Nephron progenitor cell (in vitro differentiated cells): ENCODE data around the gene TMEM170A.
"Not testable (repeated sequence)": the region's sequence is repeated elsewhere in the genome, so short reads cannot be mapped to it uniquely, and the experiment has no call there.

Experiments used
- DNase-seq: peaks from one replicate; pipeline ENCODE4 v3.0.0; 2021
- H3K27ac Mint-ChIP-seq: 2 replicates; pipeline ENCODE4 v1.8.0; 2021; ENCODE audit warnings: mild to moderate bottlenecking, moderate library complexity, mixed read lengths
- H3K27me3 Mint-ChIP-seq: 2 replicates; pipeline ENCODE4 v1.8.0; 2021; ENCODE audit warnings: mild to moderate bottlenecking, low read depth, mixed read lengths; ENCODE audit not compliant: poor library complexity
- H3K36me3 Mint-ChIP-seq: 2 replicates; pipeline ENCODE4 v1.8.0; 2021; ENCODE audit warnings: low read depth, mixed read lengths
- H3K4me1 Mint-ChIP-seq: 2 replicates; pipeline ENCODE4 v1.8.0; 2021; ENCODE audit warnings: mixed read lengths
- H3K4me3 Mint-ChIP-seq: 2 replicates; pipeline ENCODE4 v1.8.0; 2021; ENCODE audit warnings: mild to moderate bottlenecking, moderate library complexity, mixed read lengths
- H3K9me3 Mint-ChIP-seq: 2 replicates; pipeline ENCODE4 v1.8.0; 2021; ENCODE audit warnings: mild to moderate bottlenecking, moderate library complexity, mixed read lengths
- TF ChIP-seq, protein P1 (sequence below): fragments of 200-600 bp; sonication (generic); IDR thresholded peaks from 2 replicates; pipeline ENCODE4 v1.5.0; 2021; ENCODE audit warnings: antibody characterized with exemption

Gene TMEM170A

DNA sequence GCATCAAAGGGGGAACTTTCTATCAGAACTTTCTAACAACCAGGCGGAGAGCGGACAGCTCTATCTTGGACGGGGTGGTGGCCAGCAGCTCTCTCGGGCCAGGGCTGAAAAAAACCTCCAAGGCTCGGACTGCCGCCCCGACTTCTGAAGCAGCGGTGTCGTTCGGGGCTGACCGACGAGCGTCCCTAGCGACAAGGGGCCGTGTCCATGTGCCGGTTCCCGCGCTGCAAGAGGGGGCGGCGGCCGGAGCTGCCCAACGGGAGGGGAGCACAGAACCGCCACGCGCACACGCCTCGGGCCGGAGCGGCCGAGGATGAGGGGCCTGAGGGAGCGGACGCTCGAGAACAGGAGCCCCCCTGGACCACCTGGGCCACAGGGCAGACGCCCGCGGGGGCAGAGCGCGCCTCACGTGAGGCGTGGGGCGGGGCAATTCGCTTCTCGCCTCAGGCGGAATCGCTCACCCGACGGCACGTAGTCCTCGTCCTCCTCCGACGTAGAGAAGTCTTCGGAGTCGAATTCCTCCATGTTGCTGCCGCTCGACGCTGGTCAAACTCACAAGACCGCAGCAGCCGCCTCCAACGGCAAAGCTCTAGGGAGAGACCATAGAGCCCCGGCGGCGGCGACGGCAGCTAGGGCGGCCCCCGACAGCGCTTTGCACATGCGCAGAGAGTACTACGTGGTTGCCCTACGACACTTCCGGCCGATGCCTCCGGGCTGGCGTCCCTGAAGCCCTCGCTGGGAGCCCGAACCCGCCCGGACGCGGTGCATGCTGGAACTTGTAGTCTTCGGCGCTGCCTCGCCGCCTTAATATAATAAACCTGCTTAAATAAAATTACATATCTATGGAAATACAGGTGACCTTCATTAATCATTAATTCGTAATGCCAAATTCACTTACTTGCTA, 31.4 kb downstream of the TMEM170A start, which contains the start of gene CFDP1:
CFDP1 (minus strand) TSS at position 676 of the 904 bp plus-strand sequence; CDS start at position 525, 151 bp downstream.
- Mint-ChIP-seq H3K4me1 (peaks cover 25% of the 10 kb centered on the region), H3K36me3 (peaks cover 52% of the 10 kb centered on the region), H3K27ac (peak within 1 kb of the TSS; percentile 98), H3K9me3 (peaks cover 49% of the 10 kb centered on the region), H3K27me3 (peaks cover 14% of the 10 kb centered on the region), H3K4me3 (peak within 1 kb of the TSS; percentile 90)
- TF ChIP-seq, protein P1, sequence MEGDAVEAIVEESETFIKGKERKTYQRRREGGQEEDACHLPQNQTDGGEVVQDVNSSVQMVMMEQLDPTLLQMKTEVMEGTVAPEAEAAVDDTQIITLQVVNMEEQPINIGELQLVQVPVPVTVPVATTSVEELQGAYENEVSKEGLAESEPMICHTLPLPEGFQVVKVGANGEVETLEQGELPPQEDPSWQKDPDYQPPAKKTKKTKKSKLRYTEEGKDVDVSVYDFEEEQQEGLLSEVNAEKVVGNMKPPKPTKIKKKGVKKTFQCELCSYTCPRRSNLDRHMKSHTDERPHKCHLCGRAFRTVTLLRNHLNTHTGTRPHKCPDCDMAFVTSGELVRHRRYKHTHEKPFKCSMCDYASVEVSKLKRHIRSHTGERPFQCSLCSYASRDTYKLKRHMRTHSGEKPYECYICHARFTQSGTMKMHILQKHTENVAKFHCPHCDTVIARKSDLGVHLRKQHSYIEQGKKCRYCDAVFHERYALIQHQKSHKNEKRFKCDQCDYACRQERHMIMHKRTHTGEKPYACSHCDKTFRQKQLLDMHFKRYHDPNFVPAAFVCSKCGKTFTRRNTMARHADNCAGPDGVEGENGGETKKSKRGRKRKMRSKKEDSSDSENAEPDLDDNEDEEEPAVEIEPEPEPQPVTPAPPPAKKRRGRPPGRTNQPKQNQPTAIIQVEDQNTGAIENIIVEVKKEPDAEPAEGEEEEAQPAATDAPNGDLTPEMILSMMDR = no peak
- DNase-seq = peak; percentile 96

DNA sequence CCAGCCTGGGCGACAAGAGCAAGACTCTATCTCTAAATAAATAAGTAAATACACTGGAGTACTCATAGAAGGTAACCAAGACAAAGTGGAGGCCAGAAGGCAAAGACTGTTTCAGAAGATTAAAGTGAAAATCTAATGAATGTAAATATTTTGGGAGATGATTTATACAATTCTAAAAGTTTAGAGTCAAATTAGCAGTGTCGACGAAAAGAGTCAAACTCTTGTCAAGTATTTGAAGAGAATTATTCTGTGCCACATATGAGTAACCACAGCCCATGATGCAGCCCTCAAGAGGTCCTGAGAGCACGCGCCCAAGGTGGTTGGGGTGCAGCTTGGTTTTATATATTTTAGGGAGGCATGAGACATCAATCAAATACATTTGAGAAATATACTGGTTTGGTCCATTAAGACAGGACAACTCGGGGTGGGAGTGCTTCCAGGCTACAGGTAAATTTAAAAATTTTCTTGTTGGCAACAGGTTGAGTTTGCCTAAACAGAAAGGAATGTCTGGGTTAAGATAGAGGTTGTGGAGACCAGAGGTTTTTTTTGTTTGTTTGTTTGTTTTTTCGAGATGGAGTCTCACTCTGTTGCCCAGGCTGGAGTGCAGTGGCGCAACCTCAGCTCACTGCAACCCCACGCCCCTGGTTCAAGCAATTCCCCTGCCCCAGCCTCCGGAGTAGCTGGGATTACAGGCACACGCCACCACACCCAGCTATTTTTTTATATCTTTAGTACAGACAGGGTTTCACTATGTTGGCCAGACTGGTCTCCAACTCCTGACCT, 34.7 kb downstream of the TMEM170A start:
- no peak for DNase-seq
- Mint-ChIP-seq H3K4me1 (peaks cover 29% of the 10 kb centered on the region), H3K9me3 (peaks cover 34% of the 10 kb centered on the region), H3K27me3 (no peaks in the 10 kb centered on the region), H3K36me3 (peaks cover 73% of the 10 kb centered on the region), H3K27ac (no peak overlapping the region), H3K4me3 (no peak overlapping the region)
- TF ChIP-seq, protein P1 = no peak

DNA sequence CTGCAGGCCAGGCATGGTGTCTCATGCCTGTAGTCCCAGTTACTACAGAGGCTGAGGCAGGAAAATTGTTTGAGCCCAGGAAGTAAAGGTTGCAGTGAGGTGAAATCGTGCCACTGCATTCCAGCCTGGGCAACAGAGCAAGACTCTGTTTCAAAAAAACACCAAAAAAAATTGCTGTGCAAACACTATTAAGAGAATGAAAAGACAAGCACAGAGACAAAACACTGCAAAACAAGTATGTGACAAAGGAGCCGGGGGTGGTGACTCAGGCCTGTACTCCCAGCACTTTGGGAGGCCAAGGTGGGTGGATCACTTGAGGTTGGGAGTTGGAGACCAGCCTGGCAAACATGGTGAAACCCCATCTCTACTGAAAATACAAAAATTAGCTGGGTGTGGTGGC, 38.0 kb downstream of the TMEM170A start:
- not testable (repeated sequence) for DNase-seq, H3K27ac Mint-ChIP-seq, H3K4me3 Mint-ChIP-seq, H3K27me3 Mint-ChIP-seq
- H3K9me3 Mint-ChIP-seq = peaks cover 22% of the 10 kb centered on the region
- H3K4me1 Mint-ChIP-seq = peaks cover 18% of the 10 kb centered on the region
- H3K36me3 Mint-ChIP-seq = peaks cover 74% of the 10 kb centered on the region

DNA sequence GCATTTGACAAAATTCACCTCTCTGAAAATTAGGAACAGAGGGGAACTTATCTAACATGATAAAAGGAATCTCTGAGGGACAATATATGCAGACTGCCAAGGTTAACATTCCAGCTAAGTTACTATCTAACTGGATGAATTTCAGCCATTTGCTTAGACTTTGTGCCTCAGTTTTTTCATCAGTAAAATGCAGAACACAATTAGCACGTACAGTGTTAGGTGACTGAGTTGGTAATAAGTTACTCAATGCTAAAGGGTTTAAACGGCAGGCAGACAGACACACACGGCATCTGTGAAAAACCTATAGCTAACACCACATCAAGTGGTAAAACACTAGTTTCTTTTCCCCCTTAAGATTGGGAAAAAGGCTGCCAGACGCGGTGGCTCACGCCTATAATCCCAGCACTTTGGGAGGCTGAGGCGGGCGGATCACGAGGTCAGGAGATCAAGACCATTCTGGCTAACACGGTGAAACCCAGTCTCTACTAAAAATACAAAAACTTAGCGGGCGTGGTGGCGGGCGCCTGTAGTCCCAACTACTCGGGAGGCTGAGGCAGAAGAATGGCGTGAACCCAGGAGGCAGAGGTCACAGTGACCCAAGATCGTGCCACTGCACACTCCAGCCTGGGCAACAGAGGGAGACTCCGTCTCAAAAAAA, 40.3 kb downstream of the TMEM170A start:
- DNase-seq, H3K27me3 Mint-ChIP-seq, H3K4me3 Mint-ChIP-seq: not testable (repeated sequence)
- Mint-ChIP-seq H3K36me3 (peaks cover 52% of the 10 kb centered on the region), H3K9me3 (peaks cover 19% of the 10 kb centered on the region), H3K4me1 (peaks cover 24% of the 10 kb centered on the region), H3K27ac (peak overlapping the region; percentile 83)

DNA sequence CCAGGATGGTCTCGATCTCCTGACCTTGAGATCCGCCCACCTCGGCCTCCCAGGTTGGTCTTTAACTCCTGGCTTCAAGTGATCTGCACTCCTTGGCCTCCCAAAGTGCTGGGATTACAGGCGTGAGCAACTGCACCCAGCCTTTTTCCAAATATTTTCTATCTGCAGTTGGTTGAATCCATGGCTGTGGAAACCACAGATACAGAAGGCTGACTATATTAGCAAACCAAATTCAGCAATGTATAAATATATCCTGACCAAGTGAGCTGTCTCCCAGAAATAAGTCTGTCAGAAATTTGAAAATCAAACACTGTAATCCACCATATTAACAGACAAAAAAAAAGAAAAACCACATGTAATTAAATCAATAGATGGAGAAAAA, 40.8 kb downstream of the TMEM170A start:
- no peak for DNase-seq
- Mint-ChIP-seq H3K36me3 (peaks cover 47% of the 10 kb centered on the region), H3K9me3 (peaks cover 14% of the 10 kb centered on the region), H3K27ac (peak overlapping the region; percentile 9), H3K4me1 (peaks cover 24% of the 10 kb centered on the region), H3K27me3 (no peaks in the 10 kb centered on the region), H3K4me3 (no peak overlapping the region)
- TF ChIP-seq, protein P1 = no peak

DNA sequence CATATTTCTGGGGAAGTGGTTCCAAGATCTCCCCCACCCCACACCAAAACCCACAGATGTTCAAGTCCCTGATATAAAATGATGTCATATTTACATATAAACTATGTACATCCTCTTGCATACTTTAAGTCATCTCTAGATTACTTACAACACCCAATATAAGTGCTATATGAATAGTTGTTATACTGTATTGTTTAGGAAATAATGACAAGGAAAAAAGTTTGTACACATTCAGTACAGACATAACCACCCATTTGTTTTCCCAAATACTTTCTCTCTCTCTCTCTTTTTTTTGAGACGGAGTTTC, 42.7 kb downstream of the TMEM170A start:
- Mint-ChIP-seq H3K4me1 (peaks cover 34% of the 10 kb centered on the region), H3K36me3 (peaks cover 35% of the 10 kb centered on the region), H3K9me3 (no peaks in the 10 kb centered on the region), H3K27me3 (no peaks in the 10 kb centered on the region), H3K4me3 (peak overlapping the region; percentile 55), H3K27ac (peak overlapping the region; percentile 85)
- TF ChIP-seq, protein P1 = no peak
- no peak for DNase-seq
